H7 (cell line): ENCODE measurements around the gene PTCHD4. TPM values are rescaled to one million over a fixed set of nuclear protein-coding genes. Genes with fewer than 3 reads are reported as not detected.
"Not testable (repeated sequence)": the region's sequence is repeated elsewhere in the genome, so short reads cannot be mapped to it uniquely, and the experiment has no call there.

Source experiments
- DNase-seq: peaks from one replicate; pipeline ENCODE4 v3.0.0; 2012
- H3K27me3 ChIP-seq: 2 replicates; pipeline ENCODE4 v1.6.0; 2011; ENCODE audit warnings: mild to moderate bottlenecking, low read length; ENCODE audit not compliant: control insufficient read depth, insufficient read depth
- H3K36me3 ChIP-seq: replicated peaks from 2 replicates; pipeline ENCODE4 v1.5.1; 2011; ENCODE audit warnings: low read length; ENCODE audit not compliant: control insufficient read depth, insufficient read depth
- H3K4me3 ChIP-seq: 2 replicates; pipeline ENCODE4 v1.5.1; 2011; ENCODE audit warnings: low read depth, mild to moderate bottlenecking, control low read depth, low read length, moderate library complexity; ENCODE audit not compliant: insufficient read depth
- total RNA-seq: library from RNA; depleted of rRNA; stranded (reverse); fragments of >200 nt; shearing (Covaris generic); gene quantifications from 2 replicates; pipeline ENCODE4 v1.2.3, GENCODE V29; 2014

The PTCHD4 gene
- total RNA-seq, 1 experiment from 2014 or later = 0.17 TPM

GRCh38 chr6:48111575-48111974, 578 bp upstream of the PTCHD4 start:
- Histone ChIP-seq H3K27me3 (no peaks in the 10 kb centered on the region), H3K36me3 (no peaks in the 10 kb centered on the region), H3K4me3 (no peak overlapping the region)
- DNase-seq = no peak

GRCh38 chr6:48110436-48111142, 408 bp downstream of the PTCHD4 start:
- H3K4me3 ChIP-seq = peak overlapping the region; percentile 26; the same call in 1 of the 2 replicates

GRCh38 chr6:48109944-48110343, 1.1 kb downstream of the PTCHD4 start:
- DNase-seq = no peak
- peak overlapping the region; percentile 8; the same call in 1 of the 2 replicates for H3K4me3 ChIP-seq
- H3K36me3 ChIP-seq = no peaks in the 10 kb centered on the region
- no peaks in the 10 kb centered on the region for H3K27me3 ChIP-seq

More at GRCh38 chr6:48110436-48111142, 408 bp downstream of the PTCHD4 start:
- Histone ChIP-seq H3K36me3 (no peaks in the 10 kb centered on the region), H3K27me3 (no peaks in the 10 kb centered on the region)
- no peak for DNase-seq

DNA sequence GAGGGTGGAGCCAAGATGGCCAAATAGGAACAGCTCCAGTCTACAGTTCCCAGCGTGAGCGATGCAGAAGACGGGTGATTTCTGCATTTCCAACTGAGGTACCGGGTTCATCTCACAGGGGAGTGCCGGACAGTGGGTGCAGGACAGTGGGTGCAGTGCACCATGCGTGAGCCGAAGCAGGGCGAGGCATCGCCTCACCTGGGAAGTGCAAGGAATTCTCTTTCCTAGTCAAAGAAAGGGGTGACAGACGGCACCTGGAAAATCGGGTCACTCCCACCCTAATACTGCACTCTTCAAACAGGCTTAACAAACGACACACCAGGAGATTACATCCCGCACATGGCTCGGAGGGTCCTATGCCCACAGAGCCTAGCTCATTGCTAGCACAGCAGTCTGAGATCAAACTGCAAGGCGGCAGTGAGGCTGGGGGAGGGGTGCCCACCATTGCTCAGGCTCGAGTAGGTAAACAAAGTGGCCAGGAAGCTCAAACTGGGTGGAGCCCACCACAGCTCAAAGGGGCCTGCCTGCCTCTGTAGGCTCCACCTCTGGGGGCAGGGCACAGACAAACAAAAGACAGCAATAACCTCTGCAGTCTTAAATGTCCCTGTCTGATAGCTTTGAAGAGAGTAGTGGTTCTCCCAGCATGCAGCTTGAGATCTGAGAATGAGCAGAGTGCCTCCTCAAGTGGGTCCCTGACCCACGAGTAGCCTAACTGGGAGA, 8.4 kb downstream of the PTCHD4 start:
- not testable (repeated sequence) for H3K4me3 ChIP-seq, H3K36me3 ChIP-seq, H3K27me3 ChIP-seq, DNase-seq

DNA sequence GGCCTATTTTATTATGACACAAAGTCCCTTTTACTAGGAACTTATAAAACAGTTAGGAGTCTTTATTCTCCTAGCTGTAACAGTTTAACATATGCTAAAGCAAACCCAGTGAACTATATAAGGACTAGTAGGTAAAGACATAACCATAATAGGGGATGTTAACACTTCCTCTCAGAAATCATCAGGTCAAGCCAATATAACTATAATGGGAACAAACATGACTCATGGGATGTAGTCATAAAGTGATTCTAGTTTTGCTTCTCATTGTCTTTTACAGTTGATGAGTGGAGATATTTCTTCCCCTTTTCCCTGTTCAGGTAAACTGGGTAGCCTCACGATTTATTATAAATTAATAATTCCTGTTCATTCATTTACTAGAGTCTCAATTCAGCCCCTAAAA, 9.7 kb downstream of the PTCHD4 start:
- Histone ChIP-seq H3K27me3 (no peaks in the 10 kb centered on the region), H3K36me3 (peaks cover 4% of the 10 kb centered on the region), H3K4me3 (no peak overlapping the region)
- DNase-seq = no peak

GRCh38 chr6:48100588-48100895, 10.5 kb downstream of the PTCHD4 start:
- H3K27me3 ChIP-seq = no peaks in the 10 kb centered on the region
- no peak overlapping the region for H3K4me3 ChIP-seq
- no peak for DNase-seq
- H3K36me3 ChIP-seq = peaks cover 4% of the 10 kb centered on the region

DNA sequence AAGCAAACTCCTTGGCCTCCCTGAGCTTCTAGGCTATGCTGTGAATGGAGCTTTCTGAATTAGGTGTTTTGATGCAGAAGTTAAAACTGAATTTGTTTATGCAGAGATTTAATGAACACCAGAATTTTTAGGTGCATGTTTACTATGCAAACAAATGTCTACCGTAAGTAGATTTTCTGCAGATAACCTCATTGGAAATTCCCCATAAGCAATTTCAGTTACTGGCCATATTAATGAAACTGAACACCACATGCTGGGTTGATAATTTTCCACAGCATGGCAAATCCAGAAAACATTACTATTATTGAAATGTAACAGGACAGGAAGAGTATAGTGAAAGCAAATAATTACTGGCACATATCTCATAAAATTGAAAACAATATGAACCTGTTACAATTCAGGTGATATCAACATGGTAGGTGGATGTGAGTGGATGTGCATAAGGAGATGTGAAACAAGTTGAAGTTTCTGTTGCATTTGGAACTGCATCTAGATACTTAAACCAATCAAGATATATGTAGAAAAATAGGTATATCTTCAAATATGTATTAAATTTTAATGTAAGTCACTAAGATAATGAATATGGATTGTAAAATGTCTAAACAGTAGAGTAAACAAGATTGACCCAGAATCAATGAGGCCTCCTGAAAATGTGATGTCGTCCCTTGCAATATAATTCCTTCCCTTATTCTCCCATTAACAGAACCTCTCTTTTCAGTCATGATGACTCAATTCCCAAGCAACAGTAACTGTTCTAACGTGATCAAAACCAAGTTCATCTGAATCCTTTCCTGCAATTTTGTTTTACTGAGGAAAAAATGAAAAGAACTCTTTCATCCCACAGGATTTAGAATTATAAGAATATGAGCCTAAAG, 11.0 kb downstream of the PTCHD4 start:
- DNase-seq = no peak
- no peak overlapping the region for H3K4me3 ChIP-seq
- H3K36me3 ChIP-seq = peaks cover 4% of the 10 kb centered on the region
- no peaks in the 10 kb centered on the region for H3K27me3 ChIP-seq

DNA sequence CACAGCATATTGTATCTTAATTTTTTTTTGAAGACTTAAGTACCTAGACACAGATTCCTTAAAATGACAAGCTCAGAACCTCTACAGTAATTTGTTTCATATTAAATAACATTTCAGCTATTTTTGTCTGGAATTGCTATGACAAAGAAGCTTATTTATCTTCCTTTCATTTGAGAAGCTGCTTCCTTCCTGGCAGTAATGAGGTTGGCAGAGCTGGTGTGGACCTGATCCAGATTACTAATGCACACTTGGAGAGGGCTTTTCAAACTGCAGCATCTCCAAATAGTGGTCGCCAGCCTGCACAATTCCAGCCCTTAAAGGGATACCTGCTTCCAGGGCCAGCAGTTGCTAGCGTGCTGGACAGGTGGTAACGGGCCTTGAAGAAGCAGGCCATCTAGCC, 12.1 kb downstream of the PTCHD4 start:
- peaks cover 4% of the 10 kb centered on the region for H3K36me3 ChIP-seq
- H3K27me3 ChIP-seq = no peaks in the 10 kb centered on the region
- no peak overlapping the region for H3K4me3 ChIP-seq
- no peak for DNase-seq

GRCh38 chr6:48092550-48093217, 18.3 kb downstream of the PTCHD4 start:
- Histone ChIP-seq H3K36me3 (no peaks in the 10 kb centered on the region), H3K27me3 (no peaks in the 10 kb centered on the region), H3K4me3 (no peak overlapping the region)
- DNase-seq = no peak

- no peaks in the 10 kb centered on the region for H3K27me3 ChIP-seq
- DNase-seq = no peak
- no peaks in the 10 kb centered on the region for H3K36me3 ChIP-seq
- H3K4me3 ChIP-seq = no peak overlapping the region
Measured at GRCh38 chr6:48090546-48090945, 20.5 kb downstream of the PTCHD4 start.

DNA sequence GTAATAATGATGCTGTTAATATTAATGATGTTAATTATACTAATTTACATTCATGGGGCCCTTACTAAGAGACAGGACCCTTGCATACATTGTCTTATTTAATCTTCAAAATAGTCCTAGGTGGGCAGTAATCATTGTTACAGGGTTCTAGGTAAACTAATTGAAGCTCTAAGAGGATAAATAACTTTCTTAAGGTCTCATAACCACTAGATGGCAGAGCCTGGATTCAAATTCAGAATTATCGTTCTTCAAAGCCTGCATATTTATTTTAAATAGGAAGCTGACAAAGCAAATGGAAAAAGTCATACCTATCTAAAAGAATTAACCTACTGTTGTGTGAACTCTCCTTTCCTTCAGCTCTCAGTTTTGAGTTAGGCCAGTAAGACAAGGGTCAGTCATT, 23.5 kb downstream of the PTCHD4 start:
- no peaks in the 10 kb centered on the region for H3K36me3 ChIP-seq
- no peak overlapping the region for H3K4me3 ChIP-seq
- no peaks in the 10 kb centered on the region for H3K27me3 ChIP-seq
- no peak for DNase-seq

DNA sequence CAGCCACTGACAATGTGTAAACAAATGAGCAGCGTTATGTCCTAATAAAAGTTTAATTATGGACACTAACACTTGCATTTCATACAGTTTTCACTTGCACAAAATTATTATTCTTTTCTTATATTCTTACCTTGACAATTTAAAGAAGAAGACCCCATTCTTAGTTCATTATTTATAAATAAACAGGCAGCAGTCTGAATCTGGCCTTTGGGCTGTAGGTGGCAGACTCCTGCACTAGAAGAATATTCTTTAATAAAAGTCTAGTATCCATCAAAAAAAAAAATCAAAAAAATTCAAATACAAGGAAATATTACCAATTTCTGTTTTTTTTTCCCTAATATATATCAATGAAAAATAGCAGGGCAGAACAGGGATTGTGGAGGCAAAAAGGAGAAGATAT, 24.8 kb downstream of the PTCHD4 start:
- Histone ChIP-seq H3K4me3 (no peak overlapping the region), H3K36me3 (no peaks in the 10 kb centered on the region), H3K27me3 (no peaks in the 10 kb centered on the region)
- no peak for DNase-seq

DNA sequence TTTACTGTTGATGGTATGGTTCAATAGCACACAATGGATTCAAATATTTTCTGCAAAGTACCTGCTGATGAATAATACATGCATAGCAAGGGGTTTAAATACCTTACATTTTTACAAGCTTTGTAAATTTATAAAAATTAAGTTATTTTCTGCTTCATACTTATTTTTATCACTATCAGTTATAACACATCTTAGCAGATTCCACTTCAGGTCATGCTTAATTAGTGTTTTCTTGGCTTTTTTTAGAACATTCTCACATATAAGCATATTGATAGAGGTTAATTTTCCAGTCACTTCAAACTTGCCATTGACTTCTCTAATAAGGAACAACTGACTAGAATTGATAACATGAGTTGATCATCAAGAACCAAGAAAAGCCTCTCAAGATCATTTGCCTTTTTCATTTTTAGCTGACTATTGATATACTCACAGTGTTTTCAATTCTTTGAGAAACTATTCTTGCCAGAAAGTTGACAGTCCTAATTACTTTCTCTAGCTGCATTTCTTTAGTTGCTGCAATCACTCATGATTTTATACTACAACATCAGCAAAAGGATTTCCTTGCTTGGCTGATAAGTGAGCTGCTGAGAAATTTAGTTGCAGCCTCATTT, 25.8 kb downstream of the PTCHD4 start:
- H3K36me3 ChIP-seq = no peaks in the 10 kb centered on the region
- DNase-seq = no peak
- no peaks in the 10 kb centered on the region for H3K27me3 ChIP-seq
- H3K4me3 ChIP-seq = no peak overlapping the region

- Histone ChIP-seq H3K27me3 (no peaks in the 10 kb centered on the region), H3K4me3 (no peak overlapping the region), H3K36me3 (no peaks in the 10 kb centered on the region)
- DNase-seq = no peak
Measured at GRCh38 chr6:48084201-48084600, 26.8 kb downstream of the PTCHD4 start.
